Measurements from ENCODE around the gene MPL. TPM values are rescaled to one million over a fixed set of nuclear protein-coding genes. Genes with fewer than 3 reads are reported as not detected.

Gene MPL
- total RNA-seq, 1 experiment from 2014 or later: not detected

DNA sequence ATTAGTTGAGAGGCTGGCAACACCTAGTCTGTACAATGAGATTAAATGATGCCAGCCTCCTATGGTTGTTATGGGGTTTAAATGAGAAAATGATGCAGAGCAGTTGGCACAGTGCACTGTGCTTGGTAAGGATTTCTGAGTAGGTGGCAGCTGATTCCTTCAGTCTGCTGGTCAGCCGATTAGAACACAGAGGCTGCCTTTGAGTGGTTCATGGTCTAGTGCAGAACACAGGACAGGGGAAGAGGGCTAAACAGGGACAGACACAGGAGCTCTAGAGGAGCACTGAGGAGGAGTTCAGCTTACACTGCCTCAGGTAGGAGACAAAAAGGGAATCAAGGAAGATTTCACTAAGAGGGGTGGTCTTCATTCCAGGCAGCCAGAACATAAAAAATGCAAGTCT, 35.4 kb upstream of the MPL start:
- ATAC-seq: no peak
- Histone ChIP-seq H3K9me2 (ENCODE audit: insufficient read depth) (no peaks in the 10 kb centered on the region), H3K36me3 (ENCODE audit: control insufficient read depth in 1 of 2, insufficient read depth in 2 of 2, low read length in 2 of 2) (no peaks in the 10 kb centered on the region), H3K9ac (ENCODE audit: low read length) (no peak overlapping the region), H2AFZ (ENCODE audit: low read depth, low read length, poor library complexity, severe bottlenecking) (no peak overlapping the region), H3K4me3 (replicated peaks in 1 of 2; ENCODE audit: low read depth in 1 of 2, low read length in 2 of 2) (no peak overlapping the region), H3K4me1 (ENCODE audit: control insufficient read depth in 1 of 2, insufficient read depth in 2 of 2, low read length in 2 of 2) (peaks cover 0 to 7% of the 10 kb centered on the region in 2 experiments; a peak in 1 of 4 replicates), H3K79me2 (ENCODE audit: insufficient read depth, low read length) (no peaks in the 10 kb centered on the region), H3K9me3 (ENCODE audit: control insufficient read depth in 1 of 2, insufficient read depth in 1 of 2, low read depth in 1 of 2, low read length in 2 of 2) (no peaks in the 10 kb centered on the region), H3K4me2 (ENCODE audit: low read length) (no peak overlapping the region), H3K27me3 (ENCODE audit: insufficient read depth, low read length) (no peaks in the 10 kb centered on the region), H4K20me1 (ENCODE audit: insufficient read depth) (no peaks in the 10 kb centered on the region), H3K27ac (ENCODE audit: low read depth, low read length) (no peak overlapping the region)
- ChIA-PET RAD21 (ENCODE audit: low non-redundant PET in 1 of 2, low total read pairs in 2 of 2, uncharacterized antibody in 2 of 2, unreplicated experiment in 2 of 2) (no interaction called here), CTCF (no interaction called here), POLR2A (no interaction called here)
- no peak for DNase-seq (ENCODE audit: low read depth, low spot score)
- BruUV-seq (replicated peaks): no TSS peak
- intact Hi-C loops (cut with micrococcal nuclease): no loop called here
- TF ChIP-seq FOSL1 (IDR thresholded peaks at IDR 0.05; ENCODE audit: low read depth) (no peak), YY1 (IDR thresholded peaks at IDR 0.05; ENCODE audit: extremely low read depth, insufficient replicate concordance, low read depth, low read length) (no peak), CTCF (IDR thresholded peaks at IDR 0.05 in 2 of 3, conservative IDR thresholded peaks at IDR 0.05 in 1 of 3; ENCODE audit: borderline replicate concordance in 1 of 3, insufficient read depth in 1 of 3, low read depth in 2 of 3, low read length in 2 of 3) (no peak), EZH2phosphoT487 (IDR thresholded peaks at IDR 0.05; ENCODE audit: borderline replicate concordance) (no peak), SIN3A (IDR thresholded peaks at IDR 0.05; ENCODE audit: low read depth) (no peak)
- TF ChIP-seq, protein P1, sequence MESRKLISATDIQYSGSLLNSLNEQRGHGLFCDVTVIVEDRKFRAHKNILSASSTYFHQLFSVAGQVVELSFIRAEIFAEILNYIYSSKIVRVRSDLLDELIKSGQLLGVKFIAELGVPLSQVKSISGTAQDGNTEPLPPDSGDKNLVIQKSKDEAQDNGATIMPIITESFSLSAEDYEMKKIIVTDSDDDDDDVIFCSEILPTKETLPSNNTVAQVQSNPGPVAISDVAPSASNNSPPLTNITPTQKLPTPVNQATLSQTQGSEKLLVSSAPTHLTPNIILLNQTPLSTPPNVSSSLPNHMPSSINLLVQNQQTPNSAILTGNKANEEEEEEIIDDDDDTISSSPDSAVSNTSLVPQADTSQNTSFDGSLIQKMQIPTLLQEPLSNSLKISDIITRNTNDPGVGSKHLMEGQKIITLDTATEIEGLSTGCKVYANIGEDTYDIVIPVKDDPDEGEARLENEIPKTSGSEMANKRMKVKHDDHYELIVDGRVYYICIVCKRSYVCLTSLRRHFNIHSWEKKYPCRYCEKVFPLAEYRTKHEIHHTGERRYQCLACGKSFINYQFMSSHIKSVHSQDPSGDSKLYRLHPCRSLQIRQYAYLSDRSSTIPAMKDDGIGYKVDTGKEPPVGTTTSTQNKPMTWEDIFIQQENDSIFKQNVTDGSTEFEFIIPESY (IDR thresholded peaks at IDR 0.05; ENCODE audit: extremely low read depth, insufficient replicate concordance, low read length): no peak
